HG03439 (cell line): Measurements from ENCODE around the gene GFI1B.
"Not testable (repeated sequence)": the region's sequence is repeated elsewhere in the genome, so short reads cannot be mapped to it uniquely, and the experiment has no call there.

ENCODE experiments used
- ATAC-seq: cut with Tn5 transposase; IDR thresholded peaks from one replicate; pipeline ENCODE4 v1.9.1; 2021; ENCODE audit warnings: mild to moderate bottlenecking, moderate library complexity; ENCODE audit not compliant: unreplicated experiment

The GFI1B gene

GRCh38 chr9:133008406-133008805 is 29.9 kb downstream of the GFI1B start:
- no peak for ATAC-seq

GRCh38 chr9:133008824-133009223 is 30.3 kb downstream of the GFI1B start:
- no peak for ATAC-seq

- no peak for ATAC-seq
Measured at GRCh38 chr9:133009906-133010582, 31.6 kb downstream of the GFI1B start.

GRCh38 chr9:133014696-133015095 is 36.2 kb downstream of the GFI1B start:
- ATAC-seq: no peak

- no peak for ATAC-seq
Measured at GRCh38 chr9:133023117-133023890, 44.8 kb downstream of the GFI1B start.

GRCh38 chr9:133026426-133026825 is 47.9 kb downstream of the GFI1B start:
- no peak for ATAC-seq

GRCh38 chr9:133027134-133027533 is 48.6 kb downstream of the GFI1B start:
- ATAC-seq: no peak

- no peak for ATAC-seq
Measured at GRCh38 chr9:133028221-133028620, 49.7 kb downstream of the GFI1B start.

GRCh38 chr9:133029994-133030316 is 51.5 kb downstream of the GFI1B start:
- ATAC-seq: no peak

GRCh38 chr9:133030317-133031129 is 52.0 kb downstream of the GFI1B start, which contains the start of gene GTF3C5:
Gene GTF3C5 (plus strand): TSS chr9:133030997. CDS start chr9:133031012, 15 bp downstream.
- peak; percentile 96 for ATAC-seq

- no peak for ATAC-seq
Measured at GRCh38 chr9:133031130-133031422, 52.6 kb downstream of the GFI1B start.

GRCh38 chr9:133031496-133031911 is 53.0 kb downstream of the GFI1B start:
- no peak for ATAC-seq

GRCh38 chr9:133032171-133032570 is 53.7 kb downstream of the GFI1B start:
- ATAC-seq: no peak

GRCh38 chr9:133035669-133036068 is 57.2 kb downstream of the GFI1B start:
- ATAC-seq: no peak

GRCh38 chr9:133037775-133038515 is 59.5 kb downstream of the GFI1B start:
- no peak for ATAC-seq

GRCh38 chr9:133040892-133041479 is 62.5 kb downstream of the GFI1B start:
- ATAC-seq: not testable (repeated sequence)
